HG03103 (cell line): Measurements from ENCODE around the gene HTR3B.
"Not testable (repeated sequence)": the region's sequence is repeated elsewhere in the genome, so short reads cannot be mapped to it uniquely, and the experiment has no call there.

Experiments used
- ATAC-seq: cut with Tn5 transposase; IDR thresholded peaks from one replicate; pipeline ENCODE4 v1.9.1; 2021; ENCODE audit warnings: low read depth; ENCODE audit not compliant: unreplicated experiment

HTR3B gene

GRCh38 chr11:113935858-113936257, 31.3 kb downstream of the HTR3B start:
- no peak for ATAC-seq

DNA sequence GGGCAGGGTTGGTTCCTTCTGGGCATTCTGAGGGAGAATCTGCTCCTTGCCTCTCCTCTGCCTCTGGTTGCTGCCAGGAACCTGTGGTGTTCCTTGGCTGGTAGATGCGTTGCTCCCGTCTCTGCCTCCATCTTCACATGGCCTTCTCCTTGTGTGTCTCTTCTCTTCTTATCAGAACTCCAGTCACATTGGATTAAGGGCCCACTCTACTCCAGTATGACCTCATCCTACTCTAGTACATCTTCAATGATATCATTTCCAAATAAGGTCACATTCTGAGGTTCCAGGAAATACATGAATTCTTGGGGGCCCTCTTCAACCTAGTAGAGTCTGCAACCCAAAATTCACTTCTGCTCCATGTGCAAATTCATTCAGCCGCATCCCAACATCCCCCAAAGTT, 33.3 kb downstream of the HTR3B start:
- ATAC-seq, result no peak

DNA sequence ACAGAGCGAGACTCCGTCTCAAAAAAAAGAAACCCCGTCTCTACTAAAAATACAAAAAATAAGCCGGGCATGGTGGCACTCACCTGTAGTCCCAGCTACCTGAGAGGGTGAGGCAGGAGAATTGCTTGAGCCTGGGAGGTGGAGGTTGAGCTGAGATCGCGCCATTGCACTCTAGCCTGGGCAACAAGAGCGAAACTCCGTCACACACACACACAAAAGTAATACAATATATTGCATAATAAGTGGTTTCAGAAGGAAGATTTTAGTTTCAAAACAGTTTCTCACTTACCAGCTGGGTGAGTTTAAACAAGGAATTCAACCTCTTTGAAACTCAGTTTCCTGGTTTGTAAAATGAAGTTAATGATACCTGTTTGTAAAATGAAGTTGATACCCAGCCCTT, 37.7 kb downstream of the HTR3B start:
- no peak for ATAC-seq

DNA sequence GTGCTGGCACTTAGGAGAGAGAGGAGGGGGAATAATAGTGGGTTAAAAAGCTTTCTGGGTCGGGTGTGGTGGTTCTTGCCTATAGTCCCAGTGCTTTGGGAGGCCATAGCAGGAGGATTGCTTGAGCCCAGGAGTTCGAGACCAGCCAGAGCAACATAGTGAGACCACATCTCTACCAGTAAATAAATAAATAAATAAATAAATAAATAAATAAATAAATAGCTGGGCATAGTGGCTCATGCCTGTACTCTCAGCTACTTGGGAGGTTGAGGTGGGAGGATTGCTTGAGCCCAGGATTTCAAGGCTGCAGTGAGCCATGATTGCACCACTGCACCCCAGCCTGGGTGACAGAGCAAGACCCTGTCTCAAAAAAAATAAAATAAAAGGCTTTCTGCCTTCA, 41.6 kb downstream of the HTR3B start:
- ATAC-seq, result not testable (repeated sequence)

DNA sequence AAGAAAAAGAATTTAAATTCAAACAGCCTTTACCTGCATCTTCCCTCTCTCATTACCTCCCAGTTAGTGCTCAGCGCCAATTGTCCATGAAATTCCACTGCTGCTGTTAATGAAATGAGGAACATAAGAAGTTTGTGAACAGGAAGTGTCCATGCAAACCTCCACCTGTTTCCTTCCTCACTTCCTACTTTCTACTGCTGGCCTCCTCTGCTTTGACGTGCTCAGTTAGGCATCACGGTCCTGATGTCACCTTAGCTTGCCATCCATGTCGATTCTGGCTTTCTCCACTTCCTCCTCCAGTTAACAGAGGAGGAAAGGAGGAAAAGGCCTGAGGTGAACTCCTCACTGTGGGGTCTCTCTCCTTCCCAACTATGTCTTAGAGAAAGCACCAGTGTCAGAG, 43.4 kb downstream of the HTR3B start:
- ATAC-seq, result no peak

GRCh38 chr11:113949891-113950290, 45.3 kb downstream of the HTR3B start:
- no peak for ATAC-seq

GRCh38 chr11:113951537-113951936, 46.9 kb downstream of the HTR3B start:
- no peak for ATAC-seq

GRCh38 chr11:113952070-113952469, 47.5 kb downstream of the HTR3B start:
- ATAC-seq, result no peak

DNA sequence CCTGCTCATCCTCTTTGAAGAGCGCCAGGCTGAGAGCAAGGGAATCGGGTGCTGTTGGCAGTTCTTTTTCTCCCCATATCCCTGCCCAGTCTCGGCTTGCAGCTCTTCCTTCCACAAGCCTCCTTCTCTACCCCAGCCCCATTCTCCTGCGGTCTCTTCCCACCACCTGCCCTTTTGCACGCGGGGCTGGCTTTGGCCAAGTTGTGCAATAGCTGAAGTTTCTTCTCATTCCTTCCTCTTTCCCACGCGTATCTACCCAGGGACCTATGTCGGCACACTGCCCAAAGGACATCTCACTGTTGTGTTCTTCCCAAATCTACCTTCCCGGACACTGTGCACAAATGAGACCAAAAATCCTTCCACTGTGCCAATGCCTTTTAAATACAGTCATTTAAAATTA, 48.0 kb downstream of the HTR3B start:
- no peak for ATAC-seq

DNA sequence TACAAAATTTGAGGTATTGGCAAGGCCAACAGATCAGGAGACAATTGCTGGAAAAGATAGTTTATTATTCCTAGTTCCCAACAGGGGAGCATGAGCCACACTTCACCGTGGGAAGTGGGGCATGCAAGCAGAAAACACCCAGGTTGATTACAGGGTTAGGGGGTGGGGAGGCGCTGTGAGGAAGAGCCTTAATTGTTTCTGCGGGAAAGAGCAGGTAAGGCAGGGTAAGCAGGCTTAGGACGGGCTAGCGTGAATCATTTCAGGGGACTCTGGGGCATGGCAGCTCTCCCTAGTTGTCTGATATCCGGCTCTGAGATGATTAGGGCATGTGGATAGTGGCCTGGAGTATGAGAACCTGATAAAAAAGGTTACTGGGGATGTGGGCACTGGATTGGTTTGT, 49.6 kb downstream of the HTR3B start:
- no peak for ATAC-seq

- ATAC-seq, result no peak
Observed at GRCh38 chr11:113956986-113957385, 52.4 kb downstream of the HTR3B start.

DNA sequence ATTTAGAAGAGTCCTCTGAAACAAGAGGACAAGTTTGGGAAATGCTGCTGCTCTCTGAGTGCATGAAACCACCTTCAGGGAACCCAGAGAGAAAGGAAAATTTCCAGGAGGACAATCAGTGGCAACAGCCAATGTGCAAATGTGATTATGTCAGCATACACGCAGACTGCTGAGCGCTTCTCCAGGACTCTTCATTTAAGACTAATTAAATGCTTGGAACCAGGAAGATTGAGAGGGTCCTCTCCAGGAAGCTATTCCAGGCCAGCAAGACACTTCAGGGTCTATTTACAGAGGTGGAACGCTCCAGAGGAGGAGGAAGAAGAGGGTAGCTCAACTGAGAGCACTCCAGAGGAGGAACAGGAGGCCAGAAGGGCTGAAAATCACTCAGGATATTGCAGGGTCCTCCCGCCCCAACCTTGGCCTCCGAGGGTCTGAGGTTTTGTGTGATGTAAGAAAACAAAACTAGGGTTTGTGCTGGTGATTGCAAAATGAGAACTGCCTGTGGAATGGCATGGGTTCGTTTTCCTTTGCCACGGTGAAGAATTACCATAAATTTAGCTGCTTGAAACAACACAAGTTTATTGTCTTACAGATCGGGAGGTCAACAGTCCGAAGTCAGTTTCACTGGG, 56.2 kb downstream of the HTR3B start:
- no peak for ATAC-seq

GRCh38 chr11:113967361-113967760, 62.8 kb downstream of the HTR3B start:
- ATAC-seq, result no peak

- no peak for ATAC-seq
Observed at GRCh38 chr11:113971506-113972195, 67.1 kb downstream of the HTR3B start.

DNA sequence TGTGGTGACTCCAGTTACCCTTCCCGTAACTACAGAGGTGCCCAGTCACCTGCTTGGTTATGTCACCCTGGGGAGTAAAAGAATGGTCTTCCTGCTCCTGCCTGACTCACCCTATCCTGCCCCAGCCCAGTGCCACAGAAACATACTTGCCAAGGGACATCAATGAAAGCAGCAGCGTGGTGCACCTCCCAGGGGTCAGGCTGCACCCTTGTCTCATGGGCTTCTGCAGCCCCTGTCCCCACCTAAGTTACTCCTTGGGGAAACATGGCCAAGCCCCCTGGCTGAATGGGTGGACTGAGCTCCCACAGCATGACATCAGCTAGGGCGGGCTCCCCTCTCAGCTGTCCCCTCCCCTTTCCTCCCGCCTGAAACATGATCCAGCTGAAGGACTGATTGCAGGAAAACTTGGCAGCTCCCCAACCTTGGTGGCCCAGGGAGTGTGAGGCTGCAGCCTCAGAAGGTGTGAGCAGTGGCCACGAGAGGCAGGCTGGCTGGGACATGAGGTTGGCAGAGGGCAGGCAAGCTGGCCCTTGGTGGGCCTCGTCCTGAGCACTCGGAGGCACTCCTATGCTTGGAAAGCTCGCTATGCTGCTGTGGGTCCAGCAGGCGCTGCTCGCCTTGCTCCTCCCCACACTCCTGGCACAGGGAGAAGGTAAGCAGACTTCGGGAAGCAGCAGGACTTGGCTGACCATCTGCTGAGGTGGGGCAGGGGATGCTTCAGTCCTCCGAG, 70.3 kb downstream of the HTR3B start, which contains the start of gene HTR3A:
HTR3A (plus strand) TSS at position 368 of the 730 bp plus-strand sequence; CDS start at position 586, 218 bp downstream.
- ATAC-seq, result no peak

DNA sequence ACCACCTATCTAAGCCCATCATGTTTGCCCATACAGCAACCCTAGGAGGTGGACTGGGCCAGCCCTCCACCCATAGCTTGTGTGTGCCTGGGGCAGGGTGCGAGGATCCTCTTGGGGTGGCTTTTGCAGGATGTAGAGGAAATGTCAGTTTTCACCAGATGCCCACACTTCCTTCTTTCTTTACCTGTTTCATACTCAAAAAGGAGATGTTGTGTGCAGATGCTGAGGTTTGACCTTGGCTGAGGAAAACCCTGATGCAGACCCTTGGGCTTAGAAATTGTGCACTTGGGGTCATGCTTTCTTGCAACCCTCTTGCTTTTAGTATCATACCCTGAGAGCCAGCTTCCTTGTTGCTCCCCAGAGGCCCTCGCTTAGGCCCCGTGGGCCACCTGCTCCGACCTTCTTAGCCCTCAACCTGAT, 72.5 kb downstream of the HTR3B start:
- ATAC-seq, result no peak

DNA sequence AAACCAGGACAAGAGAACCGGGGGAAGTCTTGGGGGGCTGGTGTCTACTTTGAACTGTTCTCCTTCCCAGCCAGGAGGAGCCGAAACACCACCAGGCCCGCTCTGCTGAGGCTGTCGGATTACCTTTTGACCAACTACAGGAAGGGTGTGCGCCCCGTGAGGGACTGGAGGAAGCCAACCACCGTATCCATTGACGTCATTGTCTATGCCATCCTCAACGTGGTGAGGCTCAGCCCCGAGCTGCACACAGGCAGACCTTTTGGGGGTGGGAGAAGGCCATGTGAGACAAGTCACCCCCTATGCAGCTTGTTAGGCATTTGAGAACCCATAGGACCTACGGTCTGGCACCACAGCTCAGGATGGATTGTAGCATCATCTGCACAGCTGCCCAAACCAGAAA, 73.1 kb downstream of the HTR3B start:
- no peak for ATAC-seq

- ATAC-seq, result no peak
Observed at GRCh38 chr11:113979431-113979830, 74.8 kb downstream of the HTR3B start.

- no peak for ATAC-seq
Observed at GRCh38 chr11:113980785-113981184, 76.2 kb downstream of the HTR3B start.

GRCh38 chr11:113982306-113982705, 77.7 kb downstream of the HTR3B start:
- no peak for ATAC-seq

- no peak for ATAC-seq
Observed at GRCh38 chr11:113984781-113985180, 80.2 kb downstream of the HTR3B start.

DNA sequence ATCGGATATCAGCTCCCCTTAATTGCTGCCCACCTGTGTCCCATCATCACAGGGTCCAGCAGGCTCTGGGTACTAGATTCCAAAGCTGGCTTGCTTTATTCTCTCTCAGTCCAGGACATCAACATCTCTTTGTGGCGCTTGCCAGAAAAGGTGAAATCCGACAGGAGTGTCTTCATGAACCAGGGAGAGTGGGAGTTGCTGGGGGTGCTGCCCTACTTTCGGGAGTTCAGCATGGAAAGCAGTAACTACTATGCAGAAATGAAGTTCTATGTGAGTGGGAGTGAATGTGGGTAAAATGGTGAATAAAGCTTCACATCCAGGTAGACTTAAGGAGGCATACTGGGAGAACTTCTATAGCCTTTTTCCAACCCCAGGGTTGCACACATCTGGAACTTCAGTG, 81.3 kb downstream of the HTR3B start:
- no peak for ATAC-seq
